GM12878 (cell line): Measurements from ENCODE around the gene AGBL1. TPM values are rescaled to one million over a fixed set of nuclear protein-coding genes. Genes with fewer than 3 reads are reported as not detected.

Source experiments
- ATAC-seq: fragments of 200-7000 bp; cut with Tn5 transposase; 3 replicates; pipeline ENCODE4 v1.9.1; 2020; ENCODE audit warnings: mild to moderate bottlenecking, moderate library complexity
- BruUV-seq: library from RNA; stranded (reverse); fragments of 400-500 nt; replicated peaks from 2 replicates; lab custom pipeline; 2021; lab: Mats Ljungman, UMichigan
- CTCF ChIA-PET: fragments of 300-600 bp; sonication (Branson Sonifier 250); formaldehyde crosslinking; extraction: SDS; loops from one replicate; lab custom pipeline; 2021; ENCODE audit warnings: inconsistent platforms; lab: Yijun Ruan, JAX
- POLR2A ChIA-PET: fragments of 350-600 bp; formaldehyde crosslinking; extraction: SDS; loops from one replicate; lab custom pipeline; 2021; ENCODE audit warnings: inconsistent platforms; lab: Charles Lee
- RAD21 ChIA-PET: fragments of 300-600 bp; sonication (Branson Sonifier 250); formaldehyde crosslinking; loops from one replicate; lab custom pipeline; 2023; ENCODE audit warnings: antibody characterized with exemption; ENCODE audit not compliant: unreplicated experiment; lab: Charles Lee
- SMC1A ChIA-PET: fragments of 300-600 bp; sonication (Branson Sonifier 250); formaldehyde crosslinking; loops from one replicate; lab custom pipeline; 2023; ENCODE audit not compliant: unreplicated experiment, uncharacterized antibody; lab: Charles Lee
- DNase-seq: peaks from one replicate; pipeline ENCODE4 v3.0.0-alpha.2; 2011; ENCODE audit warnings: low read depth, low spot score
- FAIRE-seq: peaks from 3 replicates; lab custom pipeline; 2011; peaks lifted over from hg19 to GRCh38; lab: Jason Lieb, UNC
- H2AFZ ChIP-seq: 2 replicates; pipeline ENCODE4 v1.6.0; 2011; ENCODE audit warnings: low read depth, low read length, control low read depth; ENCODE audit not compliant: control insufficient read depth
- H3K27ac ChIP-seq: 2 replicates; pipeline ENCODE4 v1.5.1; 2011; ENCODE audit warnings: control low read depth; ENCODE audit not compliant: control insufficient read depth, insufficient read depth
- H3K27me3 ChIP-seq, 2 experiments: replicated peaks in 1 of 2; 2 replicates each; pipeline versions ENCODE4 v1.6.0 to v1.6.1; 2011; ENCODE audit warnings: low read length in 1 of 2; ENCODE audit not compliant: control insufficient read depth in 2 of 2, insufficient read depth in 2 of 2
- H3K36me3 ChIP-seq, 2 experiments: 2 replicates each; pipeline ENCODE4 v1.5.1; 2011; ENCODE audit warnings: low read length in 1 of 2; ENCODE audit not compliant: control insufficient read depth in 2 of 2, insufficient read depth in 2 of 2
- H3K4me1 ChIP-seq: 2 replicates; pipeline ENCODE4 v1.6.1; 2011; ENCODE audit warnings: mild to moderate bottlenecking, low read length, moderate library complexity, mixed read lengths; ENCODE audit not compliant: control insufficient read depth, insufficient read depth
- H3K4me2 ChIP-seq: 2 replicates; pipeline ENCODE4 v1.6.0; 2011; ENCODE audit warnings: control low read depth; ENCODE audit not compliant: control insufficient read depth, insufficient read depth
- H3K4me3 ChIP-seq: fragments of 200-600 bp; sonication (generic); 2 replicates; pipeline ENCODE4 v1.5.1; 2016
- H3K79me2 ChIP-seq: 2 replicates; pipeline ENCODE4 v1.6.0; 2011; ENCODE audit warnings: low read length; ENCODE audit not compliant: control insufficient read depth, insufficient read depth
- H3K9ac ChIP-seq: 2 replicates; pipeline ENCODE4 v1.8.0; 2011; ENCODE audit warnings: low read length, control low read depth, mixed read lengths; ENCODE audit not compliant: control insufficient read depth, insufficient read depth
- H3K9me3 ChIP-seq: replicated peaks from 3 replicates; pipeline ENCODE4 v1.5.1; 2011; ENCODE audit warnings: mild to moderate bottlenecking, low read length; ENCODE audit not compliant: control insufficient read depth, insufficient read depth
- H4K20me1 ChIP-seq: 2 replicates; pipeline ENCODE4 v1.6.0; 2011; ENCODE audit not compliant: control insufficient read depth, insufficient read depth
- CREB1 ChIP-seq: IDR thresholded peaks from 2 replicates; pipeline ENCODE4 v1.6.1; 2012; ENCODE audit warnings: low read depth, mild to moderate bottlenecking, inconsistent platforms
- PKNOX1 ChIP-seq: fragments of 450-650 bp; IDR thresholded peaks from 2 replicates; pipeline ENCODE4 v1.6.1; 2016; ENCODE audit warnings: mild to moderate bottlenecking
- SMAD1 ChIP-seq: fragments of 450-650 bp; IDR thresholded peaks from 2 replicates; pipeline ENCODE4 v1.6.1; 2018; ENCODE audit warnings: mild to moderate bottlenecking, low read depth; ENCODE audit not compliant: partially characterized antibody
- ZNF687 ChIP-seq: fragments of 450-650 bp; IDR thresholded peaks from 2 replicates; pipeline ENCODE4 v1.6.1; 2017; ENCODE audit warnings: mild to moderate bottlenecking, moderate library complexity
- WGBS: methylation state at CpG from one replicate; pipeline ENCODE4 v1.1.6; 2016; ENCODE audit warnings: low lambda C conversion rate; ENCODE audit not compliant: insufficient replicate concordance, insufficient coverage; ENCODE audit errors: missing lambda C conversion rate; 5-methylcytosine and 5-hydroxymethylcytosine counted together
- in situ Hi-C: fragments of 300-500 bp; cut with MboI; formaldehyde crosslinking; loops from 9 replicates; pipeline ENCODE4 v1.14.3; 2018; ENCODE audit warnings: mixed read lengths
- intact Hi-C: fragments of 100-400 bp; cut with micrococcal nuclease; formaldehyde crosslinking; loops from one replicate; pipeline ENCODE4 v1.14.2; 2022; ENCODE audit not compliant: unreplicated experiment
- polyA plus RNA-seq, 11 experiments: library from polyadenylated mRNA; depleted of rRNA in 4 of 11; unstranded in 6 of 11; stranded (reverse) in 5 of 11; fragments of >200 nt; fragmentation: Nextera tagmentation in 4 of 11; fragmentation: Illumina TruSeq in 1 of 11; extraction: Ambion mirVana in 4 of 11; extraction: Trizol in 1 of 11; gene quantifications; 1 replicate in 1 of 11; 2 replicates in 10 of 11; pipeline versions ENCODE4 v1.2.1 to v1.2.3, GENCODE V29; 2011 to 2016; ENCODE audit warnings: inconsistent platforms in 2 of 11, missing spikeins in 2 of 11, low read depth in 1 of 11
- total RNA-seq, 4 experiments: library from RNA; depleted of rRNA in 3 of 4; stranded (reverse); fragments of >200 nt in 3 of 4; fragmentation: Illumina TruSeq in 1 of 4; extraction: Trizol in 1 of 4; gene quantifications; 2 replicates each; pipeline versions ENCODE4 v1.2.1 to v1.2.3, GENCODE V29; 2013 to 2021

AGBL1 gene
- total and polyA plus RNA-seq, 10 of the 15 experiments (the other 5 are each of a cell fraction or from before 2014, with no cell fraction given): not detected

GRCh38 chr15:86408261-86408660 lies 328.6 kb downstream of the AGBL1 start (continued):
- TF ChIP-seq SMAD1 (no peak), ZNF687 (no peak), CREB1 (no peak)

- H3K79me2 ChIP-seq: no peaks in the 10 kb centered on the region
- in situ Hi-C loops: no loop called here
- no peak overlapping the region for H3K4me2 ChIP-seq
- POLR2A ChIA-PET: no interaction called here
- WGBS: 3% methylated on average over 2 of the region's 2 CpGs
- no peaks in the 10 kb centered on the region for H4K20me1 ChIP-seq
- no peaks in the 10 kb centered on the region for H3K27me3 ChIP-seq
- DNase-seq (no peak), FAIRE-seq (no peak)
- intact Hi-C loops: no loop called here
- H3K36me3 ChIP-seq: no peaks in the 10 kb centered on the region
- no peak overlapping the region for H3K27ac ChIP-seq
- RAD21 ChIA-PET: no interaction called here
- SMC1A ChIA-PET: no interaction called here
- H3K9ac ChIP-seq: no peak overlapping the region
- H3K4me1 ChIP-seq: no peaks in the 10 kb centered on the region
- H3K9me3 ChIP-seq: no peaks in the 10 kb centered on the region
- H3K4me3 ChIP-seq: no peak overlapping the region
- no peak for TF ChIP-seq PKNOX1
- TF ChIP-seq, all 136 proteins: peak for 0
- BruUV-seq: no TSS peak
- CTCF ChIA-PET: no interaction called here
- ATAC-seq: no peak
- no peak overlapping the region for H2AFZ ChIP-seq
Observed at GRCh38 chr15:86411916-86412315, 332.2 kb downstream of the AGBL1 start.
